ENCODE results near the gene CELSR1.

GRCh38 chr22:46461566-46462180 is 75.7 kb downstream of the CELSR1 start:
- TF ChIP-seq POLR2AphosphoS5 (IDR thresholded peaks at IDR 0.05; ENCODE audit: insufficient read depth in 1 of 2, low read depth in 1 of 2) (no peak), CTCF (IDR thresholded peaks at IDR 0.05) (no peak)

All from vagina (tissue), 2 donors.